H1 (cell line): ENCODE results near the gene VSX1.

Source experiments
- CEBPB ChIP-seq: IDR thresholded peaks from 2 replicates; pipeline ENCODE4 v1.6.1; 2012; ENCODE audit warnings: low read depth, low read length
- CHD2 ChIP-seq: IDR thresholded peaks from 2 replicates; pipeline ENCODE4 v1.6.1; 2012; ENCODE audit warnings: low read length, improper control_type of control experiment
- GTF2F1 ChIP-seq: IDR thresholded peaks from 2 replicates; pipeline ENCODE4 v1.6.1; 2012; ENCODE audit warnings: low read depth, low read length, improper control_type of control experiment, borderline replicate concordance
- POLR2AphosphoS5 ChIP-seq: IDR thresholded peaks from 2 replicates; pipeline ENCODE4 v1.6.1; 2011; ENCODE audit warnings: low read depth, low read length
- RFX5 ChIP-seq: IDR thresholded peaks from 2 replicates; pipeline ENCODE4 v1.6.1; 2011; ENCODE audit warnings: low read depth, low read length, improper control_type of control experiment, borderline replicate concordance
- SIX5 ChIP-seq: IDR thresholded peaks from 2 replicates; pipeline ENCODE4 v1.6.1; 2011; ENCODE audit warnings: mild to moderate bottlenecking, low read depth, low read length
- SP1 ChIP-seq: IDR thresholded peaks from 2 replicates; pipeline ENCODE4 v1.6.1; 2011; ENCODE audit warnings: low read depth, low read length
- SP4 ChIP-seq: IDR thresholded peaks from 2 replicates; pipeline ENCODE4 v1.6.1; 2012; ENCODE audit warnings: low read length, inconsistent platforms
- TF ChIP-seq, protein P1 (sequence below), 3 experiments: IDR thresholded peaks; 1 replicate in 2 of 3; 2 replicates in 1 of 3; pipeline versions ENCODE4 v1.5.1 to v1.6.1; 2011; ENCODE audit warnings: low read length in 3 of 3, mild to moderate bottlenecking in 3 of 3, inconsistent platforms in 2 of 3, low read depth in 1 of 3, moderate library complexity in 1 of 3; ENCODE audit not compliant: insufficient read depth in 1 of 3; ENCODE audit errors: control extremely low read depth in 1 of 3
- TF ChIP-seq, protein P2 (sequence below): IDR thresholded peaks from 2 replicates; pipeline ENCODE4 v1.6.1; 2012; ENCODE audit warnings: inconsistent platforms

DNA sequence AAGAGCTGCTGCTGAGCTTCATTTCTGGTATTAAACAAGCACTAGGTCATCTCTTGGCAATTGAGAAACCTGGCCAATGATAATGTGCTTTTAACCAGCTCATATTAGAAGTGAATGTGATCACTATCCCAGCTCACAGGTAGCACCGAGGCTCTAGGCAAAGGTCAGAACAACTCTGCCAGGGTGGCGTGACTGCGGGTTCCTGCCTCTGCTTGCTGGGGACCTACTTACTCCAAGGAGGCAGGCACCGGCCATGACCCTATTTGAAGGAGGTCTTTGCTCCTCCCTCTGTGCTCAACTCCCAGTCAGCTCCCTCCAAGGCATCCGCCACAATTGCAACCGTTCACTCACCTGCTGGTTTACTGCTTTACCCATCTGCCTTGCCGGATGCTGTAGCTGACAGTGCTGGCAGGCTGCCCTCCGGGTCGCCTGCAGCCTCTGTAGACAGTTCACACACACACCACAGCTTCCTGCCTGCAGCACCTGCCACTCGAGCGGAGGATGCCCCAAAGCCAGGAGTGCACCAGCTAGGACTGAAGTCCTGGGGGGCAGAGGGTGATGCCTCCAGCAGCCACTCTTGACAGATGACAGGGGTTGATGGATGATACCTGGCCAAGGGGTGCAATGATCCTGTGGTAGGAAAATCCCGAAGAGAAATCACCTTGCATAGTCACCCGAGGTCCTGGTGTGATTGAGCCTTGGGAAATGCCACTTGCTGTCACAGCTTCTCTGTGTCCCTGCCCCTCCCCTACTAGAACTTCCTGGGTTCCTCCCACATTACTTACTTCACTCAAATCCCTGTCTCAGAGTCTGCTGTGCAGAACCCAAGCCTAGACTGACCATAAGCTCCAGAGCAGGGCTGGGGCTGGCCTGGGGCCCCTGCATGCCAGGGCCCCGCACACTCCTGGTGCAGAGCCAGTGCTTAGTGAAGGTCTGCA is 8.8 kb upstream of the VSX1 start:
- TF ChIP-seq, protein P1, sequence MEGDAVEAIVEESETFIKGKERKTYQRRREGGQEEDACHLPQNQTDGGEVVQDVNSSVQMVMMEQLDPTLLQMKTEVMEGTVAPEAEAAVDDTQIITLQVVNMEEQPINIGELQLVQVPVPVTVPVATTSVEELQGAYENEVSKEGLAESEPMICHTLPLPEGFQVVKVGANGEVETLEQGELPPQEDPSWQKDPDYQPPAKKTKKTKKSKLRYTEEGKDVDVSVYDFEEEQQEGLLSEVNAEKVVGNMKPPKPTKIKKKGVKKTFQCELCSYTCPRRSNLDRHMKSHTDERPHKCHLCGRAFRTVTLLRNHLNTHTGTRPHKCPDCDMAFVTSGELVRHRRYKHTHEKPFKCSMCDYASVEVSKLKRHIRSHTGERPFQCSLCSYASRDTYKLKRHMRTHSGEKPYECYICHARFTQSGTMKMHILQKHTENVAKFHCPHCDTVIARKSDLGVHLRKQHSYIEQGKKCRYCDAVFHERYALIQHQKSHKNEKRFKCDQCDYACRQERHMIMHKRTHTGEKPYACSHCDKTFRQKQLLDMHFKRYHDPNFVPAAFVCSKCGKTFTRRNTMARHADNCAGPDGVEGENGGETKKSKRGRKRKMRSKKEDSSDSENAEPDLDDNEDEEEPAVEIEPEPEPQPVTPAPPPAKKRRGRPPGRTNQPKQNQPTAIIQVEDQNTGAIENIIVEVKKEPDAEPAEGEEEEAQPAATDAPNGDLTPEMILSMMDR (IDR thresholded peaks at IDR 0.05; ENCODE audit: control extremely low read depth in 1 of 3, insufficient read depth in 1 of 3, low read depth in 1 of 3, low read length in 3 of 3) = no peak
- TF ChIP-seq GTF2F1 = no peak
- TF ChIP-seq POLR2AphosphoS5 = no peak
- TF ChIP-seq, protein P2, sequence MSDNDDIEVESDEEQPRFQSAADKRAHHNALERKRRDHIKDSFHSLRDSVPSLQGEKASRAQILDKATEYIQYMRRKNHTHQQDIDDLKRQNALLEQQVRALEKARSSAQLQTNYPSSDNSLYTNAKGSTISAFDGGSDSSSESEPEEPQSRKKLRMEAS = no peak
- no peak for TF ChIP-seq SP4
- no peak for TF ChIP-seq CEBPB
- no peak for TF ChIP-seq SIX5
- TF ChIP-seq CHD2 = no peak
- no peak for TF ChIP-seq RFX5
- TF ChIP-seq SP1 = no peak
